HEK293 (cell line): ENCODE results near the gene PKDCC.

Experiments used
- CTCF ChIA-PET: fragments of 350-600 bp; formaldehyde crosslinking; extraction: SDS; loops from one replicate; lab custom pipeline; 2021; ENCODE audit warnings: antibody characterized with exemption; lab: Yijun Ruan, JAX
- POLR2A ChIA-PET: fragments of 300-600 bp; formaldehyde crosslinking; extraction: SDS; loops from one replicate; lab custom pipeline; 2020; ENCODE audit warnings: antibody characterized with exemption, inconsistent platforms; lab: Yijun Ruan, JAX
- H3K27ac ChIP-seq: fragments of 200-500 bp; sonication (Bioruptor generic); 2 replicates; pipeline ENCODE4 v1.5.1; 2014; ENCODE audit warnings: low read depth, low read length, control low read depth, inconsistent platforms; ENCODE audit errors: extremely low read depth
- H3K36me3 ChIP-seq, 2 experiments: fragments of 200-500 bp in 1 of 2; sonication (Bioruptor generic) in 1 of 2; 1 replicate in 1 of 2; 2 replicates in 1 of 2; pipeline ENCODE4 v1.5.1; 2014 to 2017; ENCODE audit warnings: inconsistent platforms in 2 of 2, low read length in 2 of 2; ENCODE audit not compliant: control insufficient read depth in 2 of 2, insufficient read depth in 1 of 2
- H3K4me1 ChIP-seq: fragments of 200-500 bp; sonication (Bioruptor generic); 2 replicates; pipeline ENCODE4 v1.5.1; 2014; ENCODE audit warnings: mild to moderate bottlenecking, low read length, inconsistent platforms; ENCODE audit not compliant: control insufficient read depth, insufficient read depth
- H3K4me3 ChIP-seq: 2 replicates; pipeline ENCODE4 v1.5.1; 2011; ENCODE audit warnings: low read depth, mild to moderate bottlenecking, control low read depth, low read length, moderate library complexity
- H3K9me3 ChIP-seq: fragments of 200-500 bp; sonication (Bioruptor generic); 2 replicates; pipeline ENCODE4 v1.5.1; 2014; ENCODE audit warnings: low read depth, low read length, inconsistent platforms; ENCODE audit not compliant: control insufficient read depth, insufficient read depth
- HOXC10 ChIP-seq: sonication (generic); formaldehyde crosslinking; IDR thresholded peaks from 2 replicates; pipeline ENCODE4 v1.8.1; 2023; ENCODE audit warnings: mild to moderate bottlenecking, missing genetic modification reagents
- REPIN1 ChIP-seq: fragments of 450-650 bp; formaldehyde crosslinking; IDR thresholded peaks from 2 replicates; pipeline ENCODE4 v1.5.1; 2017; ENCODE audit warnings: missing biosample characterization, missing genetic modification characterization, low read depth
- SALL2 ChIP-seq: fragments of 450-650 bp; formaldehyde crosslinking; IDR thresholded peaks from 2 replicates; pipeline ENCODE4 v1.5.0; 2017; ENCODE audit warnings: missing biosample characterization, mild to moderate bottlenecking, missing genetic modification characterization, borderline replicate concordance
- SCRT2 ChIP-seq: fragments of 450-650 bp; formaldehyde crosslinking; IDR thresholded peaks from 2 replicates; pipeline ENCODE4 v1.5.1; 2016; ENCODE audit warnings: missing biosample characterization, missing genetic modification characterization
- SETDB1 ChIP-seq: IDR thresholded peaks from one replicate; pipeline ENCODE4 v1.6.1; 2017; ENCODE audit warnings: mild to moderate bottlenecking, low read length, moderate library complexity, mixed read lengths; ENCODE audit not compliant: insufficient read length
- ZBTB48 ChIP-seq: fragments of 450-650 bp; formaldehyde crosslinking; IDR thresholded peaks from 2 replicates; pipeline ENCODE4 v1.5.1; 2016; ENCODE audit warnings: missing biosample characterization, missing genetic modification characterization
- ZNF16 ChIP-seq: fragments of 450-650 bp; formaldehyde crosslinking; IDR thresholded peaks from 2 replicates; pipeline ENCODE4 v1.5.1; 2016; ENCODE audit warnings: low read depth, missing biosample characterization, missing genetic modification characterization
- ZNF214 ChIP-seq: fragments of 450-650 bp; formaldehyde crosslinking; IDR thresholded peaks from 2 replicates; pipeline ENCODE4 v1.5.1; 2017; ENCODE audit warnings: missing biosample characterization, mild to moderate bottlenecking, missing genetic modification characterization, borderline replicate concordance
- ZNF23 ChIP-seq: fragments of 450-650 bp; formaldehyde crosslinking; IDR thresholded peaks from 2 replicates; pipeline ENCODE4 v1.5.1; 2016; ENCODE audit warnings: missing biosample characterization, missing genetic modification characterization, borderline replicate concordance
- ZNF335 ChIP-seq: fragments of 450-650 bp; formaldehyde crosslinking; conservative IDR thresholded peaks from 2 replicates; pipeline ENCODE4 v1.5.1; 2016; ENCODE audit warnings: missing biosample characterization, missing genetic modification characterization
- ZNF354C ChIP-seq: fragments of 450-650 bp; formaldehyde crosslinking; IDR thresholded peaks from 2 replicates; pipeline ENCODE4 v1.5.1; 2016; ENCODE audit warnings: missing biosample characterization, missing genetic modification characterization, low read depth, borderline replicate concordance
- ZNF416 ChIP-seq: fragments of 450-650 bp; formaldehyde crosslinking; IDR thresholded peaks from 2 replicates; pipeline ENCODE4 v1.5.1; 2016; ENCODE audit warnings: missing biosample characterization, missing genetic modification characterization
- ZNF426 ChIP-seq: fragments of 450-650 bp; formaldehyde crosslinking; IDR thresholded peaks from 2 replicates; pipeline ENCODE4 v1.5.1; 2017; ENCODE audit warnings: missing biosample characterization, missing genetic modification characterization, mild to moderate bottlenecking, inconsistent platforms, moderate library complexity
- ZNF48 ChIP-seq: fragments of 450-650 bp; formaldehyde crosslinking; IDR thresholded peaks from 2 replicates; pipeline ENCODE4 v1.5.1; 2016; ENCODE audit warnings: missing biosample characterization, missing genetic modification characterization
- ZNF521 ChIP-seq: fragments of 450-650 bp; formaldehyde crosslinking; IDR thresholded peaks from 2 replicates; pipeline ENCODE4 v1.5.1; 2017; ENCODE audit warnings: missing biosample characterization, mild to moderate bottlenecking, missing genetic modification characterization
- TF ChIP-seq, protein P1 (sequence below): fragments of 450-650 bp; formaldehyde crosslinking; IDR thresholded peaks from 2 replicates; pipeline ENCODE4 v1.5.1; 2016; ENCODE audit warnings: missing biosample characterization, missing genetic modification characterization
- TF ChIP-seq, protein P2 (sequence below): fragments of 450-650 bp; formaldehyde crosslinking; IDR thresholded peaks from 2 replicates; pipeline ENCODE4 v1.5.1; 2016; ENCODE audit warnings: missing biosample characterization, missing genetic modification characterization
- TF ChIP-seq, protein P3 (sequence below): fragments of 450-650 bp; formaldehyde crosslinking; IDR thresholded peaks from 2 replicates; pipeline ENCODE4 v1.5.1; 2016; ENCODE audit warnings: missing biosample characterization, missing genetic modification characterization
- TF ChIP-seq, protein P4 (sequence below): fragments of 450-650 bp; formaldehyde crosslinking; IDR thresholded peaks from 2 replicates; pipeline ENCODE4 v1.5.1; 2017; ENCODE audit warnings: missing biosample characterization, missing genetic modification characterization

PKDCC gene

DNA sequence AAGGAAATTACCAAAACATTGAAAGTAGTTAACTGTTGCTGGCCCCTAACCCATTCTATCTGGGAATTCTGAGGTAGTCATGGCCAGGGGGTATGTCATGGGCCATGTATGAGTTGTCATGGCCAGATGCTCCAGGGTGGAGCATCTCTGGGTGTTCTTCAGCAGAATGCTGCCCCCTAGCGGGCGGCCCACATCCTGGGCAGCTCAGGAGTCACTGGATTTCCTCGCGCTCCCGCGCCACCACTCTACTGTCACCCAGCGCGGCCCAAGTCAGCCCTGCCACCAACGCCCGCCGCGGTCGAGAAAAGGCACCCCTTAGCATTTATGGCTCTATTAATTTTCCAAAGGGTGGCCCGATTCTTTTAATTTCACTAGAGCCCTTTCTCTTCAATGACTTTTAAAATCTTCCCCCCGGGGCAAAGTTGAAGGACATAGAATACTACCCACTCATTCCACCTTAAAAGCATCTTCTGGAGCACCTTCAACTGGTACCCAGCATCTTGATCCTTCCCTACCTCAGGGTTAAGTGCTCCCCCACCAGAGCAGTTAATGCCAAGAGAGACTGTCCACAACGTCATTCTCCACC, 41.6 kb downstream of the PKDCC start:
- no peak overlapping the region for H3K4me3 ChIP-seq
- no peaks in the 10 kb centered on the region for H3K9me3 ChIP-seq
- ChIA-PET POLR2A (interaction anchor here (0.5 kb wide), 1 partner anchor 185 kb away, joined by 3 read pairs; no protein-coding TSS in a partner anchor), CTCF (interaction anchor here (0.7 to 13.0 kb wide), 6 partner anchors 73 to 237 kb away, joined by 3 to 369 read pairs (median 6); no protein-coding TSS in a partner anchor)
- TF ChIP-seq, protein P1, sequence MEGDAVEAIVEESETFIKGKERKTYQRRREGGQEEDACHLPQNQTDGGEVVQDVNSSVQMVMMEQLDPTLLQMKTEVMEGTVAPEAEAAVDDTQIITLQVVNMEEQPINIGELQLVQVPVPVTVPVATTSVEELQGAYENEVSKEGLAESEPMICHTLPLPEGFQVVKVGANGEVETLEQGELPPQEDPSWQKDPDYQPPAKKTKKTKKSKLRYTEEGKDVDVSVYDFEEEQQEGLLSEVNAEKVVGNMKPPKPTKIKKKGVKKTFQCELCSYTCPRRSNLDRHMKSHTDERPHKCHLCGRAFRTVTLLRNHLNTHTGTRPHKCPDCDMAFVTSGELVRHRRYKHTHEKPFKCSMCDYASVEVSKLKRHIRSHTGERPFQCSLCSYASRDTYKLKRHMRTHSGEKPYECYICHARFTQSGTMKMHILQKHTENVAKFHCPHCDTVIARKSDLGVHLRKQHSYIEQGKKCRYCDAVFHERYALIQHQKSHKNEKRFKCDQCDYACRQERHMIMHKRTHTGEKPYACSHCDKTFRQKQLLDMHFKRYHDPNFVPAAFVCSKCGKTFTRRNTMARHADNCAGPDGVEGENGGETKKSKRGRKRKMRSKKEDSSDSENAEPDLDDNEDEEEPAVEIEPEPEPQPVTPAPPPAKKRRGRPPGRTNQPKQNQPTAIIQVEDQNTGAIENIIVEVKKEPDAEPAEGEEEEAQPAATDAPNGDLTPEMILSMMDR (tag by site-specific recombination): peak; percentile 13; the same call in 1 of the 2 replicates
- TF ChIP-seq SALL2: no peak
- peaks cover 7% of the 10 kb centered on the region for H3K4me1 ChIP-seq
- no peak overlapping the region for H3K27ac ChIP-seq
- H3K36me3 ChIP-seq: no peaks in the 10 kb centered on the region

DNA sequence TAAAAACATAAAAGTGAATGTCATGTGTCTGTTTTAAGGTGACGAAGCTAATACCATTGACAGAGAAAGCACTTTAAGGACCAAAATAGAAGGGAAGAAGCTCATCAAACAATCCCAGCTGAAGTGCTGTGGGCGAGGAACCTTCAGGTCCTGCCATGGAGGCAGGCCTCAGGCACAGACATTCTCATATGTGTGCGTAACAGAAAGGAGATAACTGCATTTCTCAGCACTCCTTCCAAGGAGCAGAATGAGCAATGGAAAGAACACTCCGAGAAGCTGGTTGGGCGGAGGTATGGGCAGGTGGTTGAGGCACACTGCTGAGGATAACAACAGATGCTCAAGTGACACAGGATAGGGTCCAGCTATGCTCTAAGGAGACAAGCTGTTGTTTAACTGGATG, 42.4 kb downstream of the PKDCC start:
- CTCF ChIA-PET: interaction anchor here (0.5 to 13.0 kb wide), 11 partner anchors 11 to 332 kb away, joined by 3 to 369 read pairs (median 4); no protein-coding TSS in a partner anchor
- H3K27ac ChIP-seq: no peak overlapping the region
- no peaks in the 10 kb centered on the region for H3K9me3 ChIP-seq
- no peaks in the 10 kb centered on the region for H3K36me3 ChIP-seq
- POLR2A ChIA-PET: interaction anchor here (1.7 kb wide), 1 partner anchor 43 kb away, joined by 4 read pairs; no protein-coding TSS in a partner anchor
- peaks cover 4% of the 10 kb centered on the region; the same call in 1 of the 2 replicates for H3K4me1 ChIP-seq
- TF ChIP-seq REPIN1 (tag by site-specific recombination) (no peak), SETDB1 (no peak), ZNF23 (tag by site-specific recombination) (no peak), ZNF214 (no peak), SALL2 (no peak), ZNF521 (tag by site-specific recombination) (no peak), ZNF354C (no peak), HOXC10 (CRISPR knock-in tag) (no peak)
- TF ChIP-seq, protein P2, sequence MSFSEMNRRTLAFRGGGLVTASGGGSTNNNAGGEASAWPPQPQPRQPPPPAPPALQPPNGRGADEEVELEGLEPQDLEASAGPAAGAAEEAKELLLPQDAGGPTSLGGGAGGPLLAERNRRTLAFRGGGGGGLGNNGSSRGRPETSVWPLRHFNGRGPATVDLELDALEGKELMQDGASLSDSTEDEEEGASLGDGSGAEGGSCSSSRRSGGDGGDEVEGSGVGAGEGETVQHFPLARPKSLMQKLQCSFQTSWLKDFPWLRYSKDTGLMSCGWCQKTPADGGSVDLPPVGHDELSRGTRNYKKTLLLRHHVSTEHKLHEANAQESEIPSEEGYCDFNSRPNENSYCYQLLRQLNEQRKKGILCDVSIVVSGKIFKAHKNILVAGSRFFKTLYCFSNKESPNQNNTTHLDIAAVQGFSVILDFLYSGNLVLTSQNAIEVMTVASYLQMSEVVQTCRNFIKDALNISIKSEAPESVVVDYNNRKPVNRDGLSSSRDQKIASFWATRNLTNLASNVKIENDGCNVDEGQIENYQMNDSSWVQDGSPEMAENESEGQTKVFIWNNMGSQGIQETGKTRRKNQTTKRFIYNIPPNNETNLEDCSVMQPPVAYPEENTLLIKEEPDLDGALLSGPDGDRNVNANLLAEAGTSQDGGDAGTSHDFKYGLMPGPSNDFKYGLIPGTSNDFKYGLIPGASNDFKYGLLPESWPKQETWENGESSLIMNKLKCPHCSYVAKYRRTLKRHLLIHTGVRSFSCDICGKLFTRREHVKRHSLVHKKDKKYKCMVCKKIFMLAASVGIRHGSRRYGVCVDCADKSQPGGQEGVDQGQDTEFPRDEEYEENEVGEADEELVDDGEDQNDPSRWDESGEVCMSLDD: no peak
- no peak overlapping the region for H3K4me3 ChIP-seq

DNA sequence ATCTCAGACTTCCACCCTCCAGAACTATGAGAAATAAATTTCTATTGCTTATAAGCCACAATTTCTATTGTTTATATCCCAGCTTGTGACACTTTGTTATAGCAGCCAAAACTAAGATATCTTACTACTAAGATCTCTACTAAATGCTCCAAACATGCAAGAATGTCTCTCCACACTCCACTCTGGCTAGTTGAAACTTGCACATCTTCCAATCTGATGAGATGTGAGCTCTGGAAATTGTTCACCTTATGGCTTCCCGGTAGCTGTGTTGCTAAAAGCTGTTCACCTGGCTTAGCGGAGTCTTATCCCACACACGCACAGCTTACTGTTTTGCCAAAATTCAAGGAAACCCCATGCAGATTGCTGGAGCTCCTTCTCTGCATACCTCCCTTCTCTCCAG, 43.9 kb downstream of the PKDCC start:
- ChIA-PET POLR2A (interaction anchor here (1.7 kb wide), 1 partner anchor 41 kb away, joined by 4 read pairs; no protein-coding TSS in a partner anchor), CTCF (interaction anchor here (0.6 to 13.0 kb wide), 8 partner anchors 10 to 265 kb away, joined by 3 to 369 read pairs (median 3); no protein-coding TSS in a partner anchor)
- H3K36me3 ChIP-seq: no peaks in the 10 kb centered on the region
- H3K9me3 ChIP-seq: no peaks in the 10 kb centered on the region
- H3K4me1 ChIP-seq: peaks cover 4% of the 10 kb centered on the region; the same call in 1 of the 2 replicates
- H3K4me3 ChIP-seq: no peak overlapping the region
- no peak overlapping the region; the same call in 1 of the 2 replicates for H3K27ac ChIP-seq
- no peak for TF ChIP-seq ZBTB48 (tag by site-specific recombination)
- TF ChIP-seq ZNF426 (tag by site-specific recombination): no peak
- no peak for TF ChIP-seq ZNF48 (tag by site-specific recombination)
- TF ChIP-seq SCRT2: no peak
- TF ChIP-seq, protein P3, sequence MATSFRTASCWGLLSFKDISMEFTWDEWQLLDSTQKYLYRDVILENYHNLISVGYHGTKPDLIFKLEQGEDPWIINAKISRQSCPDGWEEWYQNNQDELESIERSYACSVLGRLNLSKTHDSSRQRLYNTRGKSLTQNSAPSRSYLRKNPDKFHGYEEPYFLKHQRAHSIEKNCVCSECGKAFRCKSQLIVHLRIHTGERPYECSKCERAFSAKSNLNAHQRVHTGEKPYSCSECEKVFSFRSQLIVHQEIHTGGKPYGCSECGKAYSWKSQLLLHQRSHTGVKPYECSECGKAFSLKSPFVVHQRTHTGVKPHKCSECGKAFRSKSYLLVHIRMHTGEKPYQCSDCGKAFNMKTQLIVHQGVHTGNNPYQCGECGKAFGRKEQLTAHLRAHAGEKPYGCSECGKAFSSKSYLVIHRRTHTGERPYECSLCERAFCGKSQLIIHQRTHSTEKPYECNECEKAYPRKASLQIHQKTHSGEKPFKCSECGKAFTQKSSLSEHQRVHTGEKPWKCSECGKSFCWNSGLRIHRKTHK (tag by site-specific recombination): no peak
- TF ChIP-seq ZNF416 (tag by site-specific recombination): no peak
- no peak for TF ChIP-seq ZNF16
- TF ChIP-seq, protein P4, sequence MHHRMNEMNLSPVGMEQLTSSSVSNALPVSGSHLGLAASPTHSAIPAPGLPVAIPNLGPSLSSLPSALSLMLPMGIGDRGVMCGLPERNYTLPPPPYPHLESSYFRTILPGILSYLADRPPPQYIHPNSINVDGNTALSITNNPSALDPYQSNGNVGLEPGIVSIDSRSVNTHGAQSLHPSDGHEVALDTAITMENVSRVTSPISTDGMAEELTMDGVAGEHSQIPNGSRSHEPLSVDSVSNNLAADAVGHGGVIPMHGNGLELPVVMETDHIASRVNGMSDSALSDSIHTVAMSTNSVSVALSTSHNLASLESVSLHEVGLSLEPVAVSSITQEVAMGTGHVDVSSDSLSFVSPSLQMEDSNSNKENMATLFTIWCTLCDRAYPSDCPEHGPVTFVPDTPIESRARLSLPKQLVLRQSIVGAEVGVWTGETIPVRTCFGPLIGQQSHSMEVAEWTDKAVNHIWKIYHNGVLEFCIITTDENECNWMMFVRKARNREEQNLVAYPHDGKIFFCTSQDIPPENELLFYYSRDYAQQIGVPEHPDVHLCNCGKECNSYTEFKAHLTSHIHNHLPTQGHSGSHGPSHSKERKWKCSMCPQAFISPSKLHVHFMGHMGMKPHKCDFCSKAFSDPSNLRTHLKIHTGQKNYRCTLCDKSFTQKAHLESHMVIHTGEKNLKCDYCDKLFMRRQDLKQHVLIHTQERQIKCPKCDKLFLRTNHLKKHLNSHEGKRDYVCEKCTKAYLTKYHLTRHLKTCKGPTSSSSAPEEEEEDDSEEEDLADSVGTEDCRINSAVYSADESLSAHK (tag by site-specific recombination): no peak
- no peak for TF ChIP-seq ZNF335
- TF ChIP-seq, protein P1 (tag by site-specific recombination): no peak
